Tibial nerve (tissue), 4 donors: Measurements from ENCODE around the gene ARHGAP15. TPM values are rescaled to one million over a fixed set of nuclear protein-coding genes. Genes with fewer than 3 reads are reported as not detected.

ENCODE experiments used
- DNase-seq, 2 donors: peaks; one replicate each; pipeline ENCODE4 v3.0.0-alpha.2; 2019; ENCODE audit warnings: low spot score in 2 of 2
- H3K27ac ChIP-seq, 4 donors: fragments of 200-600 bp; sonication (generic) in 3 of 4; one replicate each; pipeline ENCODE4 v1.5.1; 2017 to 2019; ENCODE audit warnings: mild to moderate bottlenecking in 1 of 4
- H3K27me3 ChIP-seq, 2 donors: fragments of 200-600 bp; sonication (generic) in 1 of 2; one replicate each; pipeline versions ENCODE4 v1.5.1 to v1.6.0; 2017 to 2019
- H3K36me3 ChIP-seq, 3 donors: fragments of 200-600 bp; sonication (generic); one replicate each; pipeline ENCODE4 v1.5.1; 2018 to 2019
- H3K4me1 ChIP-seq, 4 donors: fragments of 200-600 bp; sonication (generic) in 3 of 4; one replicate each; pipeline ENCODE4 v1.5.1; 2017 to 2019
- H3K4me3 ChIP-seq, 4 donors: fragments of 200-600 bp; sonication (generic) in 3 of 4; one replicate each; pipeline ENCODE4 v1.5.1; 2017 to 2019; ENCODE audit warnings: mild to moderate bottlenecking in 1 of 4, moderate library complexity in 1 of 4
- H3K9me3 ChIP-seq, 4 donors: fragments of 200-600 bp; sonication (generic) in 3 of 4; one replicate each; pipeline ENCODE4 v1.5.1; 2017 to 2019
- EP300 ChIP-seq, 2 donors: sonication (generic); formaldehyde crosslinking; IDR thresholded peaks; one replicate each; pipeline ENCODE4 v1.6.1; 2017; ENCODE audit warnings: antibody characterized with exemption in 2 of 2, mild to moderate bottlenecking in 1 of 2
- POLR2A ChIP-seq, 2 donors: fragments of 450-650 bp; IDR thresholded peaks; one replicate each; pipeline ENCODE4 v1.6.1; 2017; ENCODE audit warnings: antibody characterized with exemption in 2 of 2, mild to moderate bottlenecking in 2 of 2, moderate library complexity in 2 of 2
- WGBS, 2 donors: methylation state at CpG; one replicate each; pipeline ENCODE4 v1.1.5; 2018; 5-methylcytosine and 5-hydroxymethylcytosine counted together
- total RNA-seq, 4 donors: library from RNA; depleted of rRNA; stranded (reverse); fragments of >200 nt; gene quantifications; one replicate each; pipeline ENCODE4 v1.1.0, GENCODE V29; 2016
- TF ChIP-seq, protein P1 (sequence below), 5 experiments: fragments of 200-600 bp in 3 of 5; fragments of 450-650 bp in 2 of 5; sonication (generic) in 3 of 5; IDR thresholded peaks; one replicate each; pipeline ENCODE4 v1.5.1; 2016 to 2019; ENCODE audit warnings: antibody characterized with exemption in 5 of 5, mild to moderate bottlenecking in 3 of 5, moderate library complexity in 2 of 5

ARHGAP15 gene
- total RNA-seq, 4 donors from 2014 or later: 22.6 to 47.4 (median 35.9) TPM

DNA sequence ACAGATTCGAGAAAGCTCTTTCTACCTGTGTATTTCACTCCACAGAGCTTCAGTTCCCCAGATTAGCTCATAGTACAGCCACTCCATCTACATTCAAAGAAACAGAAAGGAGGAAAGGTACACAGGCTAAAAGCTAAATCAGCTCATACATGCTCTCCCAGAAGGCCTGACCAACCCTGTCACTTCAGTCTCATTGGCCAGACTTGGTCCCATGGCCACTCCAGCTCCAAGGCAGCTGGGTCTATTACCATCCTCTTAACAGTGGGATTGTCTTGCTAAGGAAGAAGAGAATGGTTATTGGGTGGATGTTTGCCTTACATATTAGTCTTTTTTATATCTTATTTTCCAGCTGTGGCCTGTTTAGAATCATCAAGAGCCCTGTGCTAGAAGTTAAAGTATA, 572.6 kb downstream of the ARHGAP15 start:
- no peak overlapping the region for H3K4me3 ChIP-seq
- H3K4me1 ChIP-seq: peaks cover 0 to 26% (median 1%) of the 10 kb centered on the region in 4 donors
- H3K36me3 ChIP-seq: peaks cover 0 to 5% (median 0%) of the 10 kb centered on the region in 3 donors
- H3K27me3 ChIP-seq: no peaks in the 10 kb centered on the region
- H3K27ac ChIP-seq: peak overlapping the region in 2 of 4 donors; percentile 21 to 70
- H3K9me3 ChIP-seq: no peaks in the 10 kb centered on the region
- WGBS, 2 donors: 92 to 100% methylated on average over 1 of the region's 1 CpG
- no peak for DNase-seq
- TF ChIP-seq, protein P1, sequence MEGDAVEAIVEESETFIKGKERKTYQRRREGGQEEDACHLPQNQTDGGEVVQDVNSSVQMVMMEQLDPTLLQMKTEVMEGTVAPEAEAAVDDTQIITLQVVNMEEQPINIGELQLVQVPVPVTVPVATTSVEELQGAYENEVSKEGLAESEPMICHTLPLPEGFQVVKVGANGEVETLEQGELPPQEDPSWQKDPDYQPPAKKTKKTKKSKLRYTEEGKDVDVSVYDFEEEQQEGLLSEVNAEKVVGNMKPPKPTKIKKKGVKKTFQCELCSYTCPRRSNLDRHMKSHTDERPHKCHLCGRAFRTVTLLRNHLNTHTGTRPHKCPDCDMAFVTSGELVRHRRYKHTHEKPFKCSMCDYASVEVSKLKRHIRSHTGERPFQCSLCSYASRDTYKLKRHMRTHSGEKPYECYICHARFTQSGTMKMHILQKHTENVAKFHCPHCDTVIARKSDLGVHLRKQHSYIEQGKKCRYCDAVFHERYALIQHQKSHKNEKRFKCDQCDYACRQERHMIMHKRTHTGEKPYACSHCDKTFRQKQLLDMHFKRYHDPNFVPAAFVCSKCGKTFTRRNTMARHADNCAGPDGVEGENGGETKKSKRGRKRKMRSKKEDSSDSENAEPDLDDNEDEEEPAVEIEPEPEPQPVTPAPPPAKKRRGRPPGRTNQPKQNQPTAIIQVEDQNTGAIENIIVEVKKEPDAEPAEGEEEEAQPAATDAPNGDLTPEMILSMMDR (IDR thresholded peaks at IDR 0.05): no peak
- TF ChIP-seq EP300 (IDR thresholded peaks at IDR 0.05): no peak

DNA sequence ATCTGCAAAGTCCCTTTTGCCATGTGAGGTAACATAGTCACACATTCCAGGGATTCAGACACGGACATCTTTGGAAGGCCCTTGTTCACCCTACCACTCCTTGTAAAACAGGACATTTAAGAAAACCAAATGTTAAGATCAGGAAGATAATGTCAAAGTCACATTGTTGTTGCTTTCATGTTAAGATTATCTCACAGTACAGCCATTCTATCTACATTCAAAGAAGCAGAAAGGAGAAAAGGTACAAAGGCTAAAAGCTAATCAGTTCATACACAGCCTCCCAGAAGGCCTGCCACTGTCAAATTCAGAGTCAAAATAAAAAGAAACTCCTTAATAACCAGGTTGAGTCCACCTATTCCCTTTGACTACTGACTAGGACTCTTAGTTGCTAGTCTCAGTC, 573.7 kb downstream of the ARHGAP15 start:
- H3K4me3 ChIP-seq: no peak overlapping the region
- WGBS, 2 donors: 72 to 90% methylated on average over 1 of the region's 1 CpG
- H3K9me3 ChIP-seq: no peaks in the 10 kb centered on the region
- peaks cover 0 to 5% (median 0%) of the 10 kb centered on the region in 3 donors for H3K36me3 ChIP-seq
- TF ChIP-seq, protein P1 (IDR thresholded peaks at IDR 0.05): no peak
- TF ChIP-seq POLR2A (IDR thresholded peaks at IDR 0.05): no peak
- TF ChIP-seq EP300 (IDR thresholded peaks at IDR 0.05): no peak
- no peaks in the 10 kb centered on the region for H3K27me3 ChIP-seq
- no peak overlapping the region for H3K27ac ChIP-seq
- H3K4me1 ChIP-seq: peaks cover 0 to 31% (median 3%) of the 10 kb centered on the region in 4 donors
- DNase-seq: no peak

DNA sequence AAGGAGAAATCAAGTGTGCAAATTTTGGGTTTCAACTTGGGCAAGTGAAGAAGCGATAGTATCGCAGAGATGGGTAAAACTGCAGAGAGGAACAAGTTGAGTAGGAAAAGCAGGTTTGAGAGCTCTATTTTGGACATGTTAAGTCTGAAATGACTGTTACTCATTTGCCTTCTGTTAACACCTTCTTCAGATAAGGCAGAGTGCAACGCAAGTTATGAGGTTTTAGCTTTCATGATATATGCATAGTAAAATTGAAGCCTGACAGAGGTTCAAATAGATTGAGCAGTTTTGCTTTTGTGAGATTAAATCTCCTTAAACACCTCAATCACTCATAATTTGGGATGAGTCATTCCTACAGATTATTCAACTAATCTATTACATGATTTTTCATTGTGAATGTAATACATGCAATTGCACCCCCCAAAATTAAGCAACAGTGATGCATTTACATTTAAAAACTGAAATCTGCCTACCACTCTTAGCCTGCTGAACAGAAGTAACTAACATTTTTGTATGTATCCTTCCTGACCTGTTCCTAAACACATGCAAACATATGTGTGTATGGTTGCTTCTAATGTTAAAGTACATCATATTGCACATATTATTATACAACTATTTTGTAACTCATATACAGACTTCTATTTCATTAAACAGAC, 575.4 kb downstream of the ARHGAP15 start:
- 93 to 98% methylated on average over 3 of the region's 3 CpGs for WGBS, 2 donors
- Histone ChIP-seq H3K4me1 (peaks cover 0 to 43% (median 3%) of the 10 kb centered on the region in 4 donors), H3K36me3 (peaks cover 0 to 5% (median 0%) of the 10 kb centered on the region in 3 donors), H3K9me3 (no peaks in the 10 kb centered on the region), H3K27ac (no peak overlapping the region), H3K27me3 (no peaks in the 10 kb centered on the region), H3K4me3 (no peak overlapping the region)
- TF ChIP-seq POLR2A (IDR thresholded peaks at IDR 0.05): no peak
- no peak for TF ChIP-seq EP300 (IDR thresholded peaks at IDR 0.05)
- TF ChIP-seq, protein P1 (IDR thresholded peaks at IDR 0.05): no peak
- no peak for DNase-seq

DNA sequence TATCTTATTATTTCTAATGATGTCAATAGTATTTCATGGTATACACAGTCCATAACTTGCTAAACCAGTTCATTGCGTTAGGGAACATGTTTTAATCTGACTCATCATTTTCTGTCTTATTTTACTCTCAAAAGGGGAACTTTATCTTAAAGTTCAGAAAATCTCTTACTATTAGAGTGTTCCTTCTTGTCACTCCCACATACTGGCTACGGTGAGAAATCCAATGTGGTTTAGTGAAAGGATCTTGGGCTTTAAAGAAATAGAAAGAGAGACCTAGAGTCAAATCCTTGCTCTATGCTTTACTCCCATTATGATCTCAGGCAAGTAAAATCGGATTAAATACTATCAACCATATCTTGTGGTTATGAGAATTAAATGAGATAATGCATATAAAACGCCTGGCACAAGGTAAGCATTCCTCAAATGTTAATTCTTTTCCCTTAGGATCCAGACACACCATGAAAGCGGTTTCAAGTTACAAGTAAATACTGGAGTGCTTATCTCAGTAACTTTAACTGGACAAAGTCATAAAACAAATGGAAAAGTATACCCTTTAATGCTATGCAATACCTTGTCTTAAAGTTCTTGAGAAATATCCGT, 576.0 kb downstream of the ARHGAP15 start:
- no peaks in the 10 kb centered on the region for H3K27me3 ChIP-seq
- no peak for DNase-seq
- H3K36me3 ChIP-seq: peaks cover 0 to 5% (median 0%) of the 10 kb centered on the region in 3 donors
- 74 to 77% methylated on average over 6 of the region's 6 CpGs for WGBS, 2 donors
- no peaks in the 10 kb centered on the region for H3K9me3 ChIP-seq
- H3K27ac ChIP-seq: peak overlapping the region in 1 of 4 donors; percentile 14
- TF ChIP-seq POLR2A (IDR thresholded peaks at IDR 0.05) (no peak), EP300 (IDR thresholded peaks at IDR 0.05) (no peak)
- TF ChIP-seq, protein P1 (IDR thresholded peaks at IDR 0.05): no peak
- H3K4me3 ChIP-seq: no peak overlapping the region
- peaks cover 0 to 47% (median 3%) of the 10 kb centered on the region in 4 donors for H3K4me1 ChIP-seq

DNA sequence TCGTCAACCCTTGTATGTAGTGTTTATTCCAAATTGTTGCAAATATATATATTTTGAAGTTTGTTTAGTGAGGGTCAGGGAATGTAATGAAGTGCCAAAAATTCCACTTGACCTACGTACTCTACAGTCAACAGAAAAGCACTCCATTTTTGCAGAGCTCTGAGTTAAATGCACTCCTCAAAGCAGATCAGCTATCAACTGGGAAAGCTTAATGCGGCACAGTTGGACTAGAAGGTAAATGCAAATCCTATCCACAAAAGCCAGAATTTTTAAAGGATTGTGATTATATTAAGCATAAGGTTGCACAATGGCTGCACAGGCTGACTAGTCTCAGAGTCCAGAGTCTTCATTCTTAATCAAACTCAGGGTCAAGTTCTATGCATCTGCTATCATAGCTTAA, 577.1 kb downstream of the ARHGAP15 start:
- no peak for DNase-seq
- no peaks in the 10 kb centered on the region for H3K27me3 ChIP-seq
- no peak overlapping the region for H3K4me3 ChIP-seq
- peaks cover 0 to 38% (median 3%) of the 10 kb centered on the region in 4 donors for H3K4me1 ChIP-seq
- WGBS, 2 donors: 43 to 54% methylated on average over 3 of the region's 3 CpGs
- H3K9me3 ChIP-seq: no peaks in the 10 kb centered on the region
- peaks cover 0 to 9% (median 0%) of the 10 kb centered on the region in 3 donors for H3K36me3 ChIP-seq
- H3K27ac ChIP-seq: peak overlapping the region in 2 of 4 donors; percentile 14 to 38
- TF ChIP-seq, protein P1 (IDR thresholded peaks at IDR 0.05): no peak
- TF ChIP-seq EP300 (IDR thresholded peaks at IDR 0.05): no peak
- TF ChIP-seq POLR2A (IDR thresholded peaks at IDR 0.05): no peak
